ENCODE results near the gene LRMDA. TPM values are rescaled to one million over a fixed set of nuclear protein-coding genes. Genes with fewer than 3 reads are reported as not detected.

Gene LRMDA
- total and polyA plus RNA-seq, 2 donors (not counting 1 experiment from before 2014, with no cell fraction given) = 0.12 TPM; not detected in 1

- H3K9me3 Mint-ChIP-seq (ENCODE audit: insufficient read depth) = no peaks in the 10 kb centered on the region
- intact Hi-C loops (cut with micrococcal nuclease) = no loop called here
- no peak overlapping the region for H3K9ac ChIP-seq (ENCODE audit: low read length)
- DNase-seq = no peak
- no peak overlapping the region for H2AFZ ChIP-seq (ENCODE audit: insufficient read depth, low read depth, low read length, poor library complexity, severe bottlenecking)
- H3K27ac ChIP-seq (ENCODE audit: low read length in 2 of 2) = no peak overlapping the region
- no peaks in the 10 kb centered on the region for H3K27me3 ChIP-seq (replicated peaks in 1 of 4; ENCODE audit: control extremely low read depth in 1 of 4, control insufficient read depth in 3 of 4, insufficient read depth in 4 of 4, low read length in 3 of 4)
- no peak overlapping the region for H3K4me3 Mint-ChIP-seq
- H3K27me3 Mint-ChIP-seq = no peaks in the 10 kb centered on the region
- H3K4me3 ChIP-seq (ENCODE audit: control extremely low read depth in 1 of 5, extremely low read depth in 1 of 5, insufficient read depth in 1 of 5, low read depth in 2 of 5, low read length in 4 of 5) = no peak overlapping the region
- H3K4me1 Mint-ChIP-seq = no peaks in the 10 kb centered on the region
- H3K36me3 ChIP-seq (replicated peaks in 1 of 2; ENCODE audit: control extremely low read depth in 1 of 2, control insufficient read depth in 1 of 2, extremely low read depth in 1 of 2, insufficient read depth in 2 of 2, low read length in 1 of 2) = no peaks in the 10 kb centered on the region
- H3K4me1 ChIP-seq (ENCODE audit: control insufficient read depth in 2 of 2, insufficient read depth in 2 of 2, low read length in 2 of 2) = no peaks in the 10 kb centered on the region
- no peaks in the 10 kb centered on the region for H3K79me2 ChIP-seq (ENCODE audit: control insufficient read depth, insufficient read depth, low read length)
- H4K20me1 ChIP-seq (ENCODE audit: control insufficient read depth, insufficient read depth, low read length, poor library complexity, severe bottlenecking) = no peaks in the 10 kb centered on the region
- ChIA-PET POLR2A (no interaction called here), CTCF (no interaction called here)
- no peak overlapping the region for H3K4me2 ChIP-seq (replicated peaks; ENCODE audit: low read depth, low read length, poor library complexity, severe bottlenecking)
- WGBS (ENCODE audit: insufficient coverage) = no CpG with 5 or more reads among the region's 1 CpG
- TF ChIP-seq EZH2 (IDR thresholded peaks at IDR 0.05; ENCODE audit: borderline replicate concordance, insufficient read depth, low read depth, low read length, poor library complexity, severe bottlenecking) = no peak
- TF ChIP-seq, protein P1, sequence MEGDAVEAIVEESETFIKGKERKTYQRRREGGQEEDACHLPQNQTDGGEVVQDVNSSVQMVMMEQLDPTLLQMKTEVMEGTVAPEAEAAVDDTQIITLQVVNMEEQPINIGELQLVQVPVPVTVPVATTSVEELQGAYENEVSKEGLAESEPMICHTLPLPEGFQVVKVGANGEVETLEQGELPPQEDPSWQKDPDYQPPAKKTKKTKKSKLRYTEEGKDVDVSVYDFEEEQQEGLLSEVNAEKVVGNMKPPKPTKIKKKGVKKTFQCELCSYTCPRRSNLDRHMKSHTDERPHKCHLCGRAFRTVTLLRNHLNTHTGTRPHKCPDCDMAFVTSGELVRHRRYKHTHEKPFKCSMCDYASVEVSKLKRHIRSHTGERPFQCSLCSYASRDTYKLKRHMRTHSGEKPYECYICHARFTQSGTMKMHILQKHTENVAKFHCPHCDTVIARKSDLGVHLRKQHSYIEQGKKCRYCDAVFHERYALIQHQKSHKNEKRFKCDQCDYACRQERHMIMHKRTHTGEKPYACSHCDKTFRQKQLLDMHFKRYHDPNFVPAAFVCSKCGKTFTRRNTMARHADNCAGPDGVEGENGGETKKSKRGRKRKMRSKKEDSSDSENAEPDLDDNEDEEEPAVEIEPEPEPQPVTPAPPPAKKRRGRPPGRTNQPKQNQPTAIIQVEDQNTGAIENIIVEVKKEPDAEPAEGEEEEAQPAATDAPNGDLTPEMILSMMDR (IDR thresholded peaks at IDR 0.05) = no peak
- no peak overlapping the region for H3K27ac Mint-ChIP-seq
- ATAC-seq (ENCODE audit: low read depth) = no peak
- no peaks in the 10 kb centered on the region for H3K9me3 ChIP-seq (ENCODE audit: control extremely low read depth in 1 of 3, control insufficient read depth in 2 of 3, insufficient read depth in 1 of 3, low read length in 2 of 3)
These were observed 595.5 kb downstream of the LRMDA start for GRCh38 chr10:76026905-76027304.

- Mint-ChIP-seq H3K4me3 (no peak overlapping the region), H3K27ac (no peak overlapping the region), H3K4me1 (no peaks in the 10 kb centered on the region), H3K9me3 (ENCODE audit: insufficient read depth) (no peaks in the 10 kb centered on the region), H3K27me3 (peaks cover 6% of the 10 kb centered on the region)
- Histone ChIP-seq H3K4me1 (ENCODE audit: control insufficient read depth in 2 of 2, insufficient read depth in 2 of 2, low read length in 2 of 2) (no peaks in the 10 kb centered on the region), H3K4me2 (replicated peaks; ENCODE audit: low read depth, low read length, poor library complexity, severe bottlenecking) (no peak overlapping the region), H3K27ac (ENCODE audit: low read length in 2 of 2) (no peak overlapping the region), H3K9ac (ENCODE audit: low read length) (no peak overlapping the region), H3K9me3 (ENCODE audit: control extremely low read depth in 1 of 3, control insufficient read depth in 2 of 3, insufficient read depth in 1 of 3, low read length in 2 of 3) (no peaks in the 10 kb centered on the region), H3K79me2 (ENCODE audit: control insufficient read depth, insufficient read depth, low read length) (no peaks in the 10 kb centered on the region), H3K27me3 (replicated peaks in 1 of 4; ENCODE audit: control extremely low read depth in 1 of 4, control insufficient read depth in 3 of 4, insufficient read depth in 4 of 4, low read length in 3 of 4) (no peaks in the 10 kb centered on the region), H3K4me3 (ENCODE audit: control extremely low read depth in 1 of 5, extremely low read depth in 1 of 5, insufficient read depth in 1 of 5, low read depth in 2 of 5, low read length in 4 of 5) (no peak overlapping the region), H4K20me1 (ENCODE audit: control insufficient read depth, insufficient read depth, low read length, poor library complexity, severe bottlenecking) (no peaks in the 10 kb centered on the region), H2AFZ (ENCODE audit: insufficient read depth, low read depth, low read length, poor library complexity, severe bottlenecking) (no peak overlapping the region), H3K36me3 (replicated peaks in 1 of 2; ENCODE audit: control extremely low read depth in 1 of 2, control insufficient read depth in 1 of 2, extremely low read depth in 1 of 2, insufficient read depth in 2 of 2, low read length in 1 of 2) (no peaks in the 10 kb centered on the region)
- ChIA-PET POLR2A (no interaction called here), CTCF (no interaction called here)
- ATAC-seq (ENCODE audit: low read depth) = no peak
- intact Hi-C loops (cut with micrococcal nuclease) = no loop called here
- TF ChIP-seq, protein P1 (IDR thresholded peaks at IDR 0.05) = no peak
- TF ChIP-seq EZH2 (IDR thresholded peaks at IDR 0.05; ENCODE audit: borderline replicate concordance, insufficient read depth, low read depth, low read length, poor library complexity, severe bottlenecking) = no peak
- no peak for DNase-seq
- 83% methylated on average over 3 of the region's 4 CpGs for WGBS (ENCODE audit: insufficient coverage)
These were observed 598.4 kb downstream of the LRMDA start for GRCh38 chr10:76029782-76030181.
